GM18870 (cell line): ENCODE measurements around the gene WNT7B.
"Not testable (repeated sequence)": the region's sequence is repeated elsewhere in the genome, so short reads cannot be mapped to it uniquely, and the experiment has no call there.

Source experiments
- ATAC-seq: cut with Tn5 transposase; IDR thresholded peaks from one replicate; pipeline ENCODE4 v1.9.1; 2021; ENCODE audit warnings: moderate library complexity; ENCODE audit not compliant: unreplicated experiment

Gene WNT7B

GRCh38 chr22:46008836-46009596, 32.1 kb upstream of the WNT7B start:
- no peak for ATAC-seq

GRCh38 chr22:46008291-46008690, 31.3 kb upstream of the WNT7B start:
- no peak for ATAC-seq

GRCh38 chr22:46007848-46008261, 30.9 kb upstream of the WNT7B start:
- no peak for ATAC-seq

GRCh38 chr22:46007003-46007847, 30.3 kb upstream of the WNT7B start:
- ATAC-seq = no peak

GRCh38 chr22:46006379-46007002, 29.5 kb upstream of the WNT7B start:
- ATAC-seq = no peak

GRCh38 chr22:46005116-46005705, 28.2 kb upstream of the WNT7B start:
- ATAC-seq = not testable (repeated sequence)

- ATAC-seq = no peak
Observed at GRCh38 chr22:46004105-46004866, 27.3 kb upstream of the WNT7B start.

GRCh38 chr22:46003271-46004091, 26.5 kb upstream of the WNT7B start:
- no peak for ATAC-seq

- no peak for ATAC-seq
Observed at GRCh38 chr22:46002757-46003270, 25.9 kb upstream of the WNT7B start.

GRCh38 chr22:46001426-46002106, 24.6 kb upstream of the WNT7B start:
- ATAC-seq = no peak

GRCh38 chr22:46001046-46001425, 24.1 kb upstream of the WNT7B start:
- no peak for ATAC-seq

- no peak for ATAC-seq
Observed at GRCh38 chr22:46000081-46001027, 23.4 kb upstream of the WNT7B start.

GRCh38 chr22:45999379-45999971, 22.5 kb upstream of the WNT7B start:
- no peak for ATAC-seq

- no peak for ATAC-seq
Observed at GRCh38 chr22:45998638-45999378, 21.8 kb upstream of the WNT7B start.

- no peak for ATAC-seq
Observed at GRCh38 chr22:45997777-45998637, 21.0 kb upstream of the WNT7B start.
